ENCODE results near the gene KCNIP1.

The KCNIP1 gene

GRCh38 chr5:170468633-170469285, 35.1 kb upstream of the KCNIP1 start:
- Histone ChIP-seq H3K9ac (ENCODE audit: low read length) (no peak overlapping the region), H3K4ac (ENCODE audit: low read depth, low read length) (no peak overlapping the region), H4K5ac (ENCODE audit: low read length) (no peak overlapping the region), H3K23ac (ENCODE audit: low read length) (no peak overlapping the region), H4K8ac (ENCODE audit: low read depth, low read length) (no peak overlapping the region), H3K79me2 (ENCODE audit: control insufficient read depth, insufficient read depth, low read length) (no peaks in the 10 kb centered on the region), H3K56ac (ENCODE audit: low read length) (no peak overlapping the region), H3K4me3 (ENCODE audit: low read length) (no peak overlapping the region), H2BK120ac (ENCODE audit: low read depth, low read length) (no peak overlapping the region), H3K18ac (ENCODE audit: low read length) (no peak overlapping the region), H3K27ac (ENCODE audit: low read depth, low read length) (no peak overlapping the region), H2AK5ac (ENCODE audit: low read length) (no peak overlapping the region), H3K36me3 (ENCODE audit: control insufficient read depth, insufficient read depth, low read length) (no peaks in the 10 kb centered on the region), H3K79me1 (ENCODE audit: low read length) (no peaks in the 10 kb centered on the region), H2BK5ac (ENCODE audit: low read length) (no peak overlapping the region), H2BK15ac (replicated peaks; ENCODE audit: low read depth) (no peak overlapping the region), H3K27me3 (ENCODE audit: insufficient read depth, low read length, poor library complexity) (no peaks in the 10 kb centered on the region), H3K4me2 (ENCODE audit: low read length) (no peak overlapping the region), H3K4me1 (ENCODE audit: control insufficient read depth, low read depth, low read length) (no peaks in the 10 kb centered on the region)
- no CpG with 5 or more reads among the region's 7 CpGs for WGBS (ENCODE audit: extremely low coverage, insufficient coverage, low lambda C conversion rate)
- DNase-seq, result no peak

DNA sequence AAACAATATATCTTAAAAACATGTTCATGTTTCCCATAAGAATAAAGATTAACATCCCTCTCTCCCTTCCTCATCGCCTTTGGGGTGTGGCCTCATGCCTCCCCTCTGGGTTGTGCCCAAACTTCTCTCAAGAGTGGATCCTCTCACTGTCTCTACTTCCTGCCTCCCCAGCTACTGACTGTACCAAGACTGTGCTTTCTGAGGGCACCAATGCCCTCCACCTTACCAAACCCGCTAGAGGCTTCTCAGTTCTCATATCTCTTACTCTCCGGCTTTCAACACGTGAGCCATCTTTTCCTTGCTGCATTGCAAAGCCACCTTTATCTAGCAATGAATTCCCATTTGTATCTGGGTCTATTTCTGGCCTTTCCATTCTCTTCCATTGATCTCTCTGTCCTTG, 34.4 kb upstream of the KCNIP1 start:
- H2AK5ac ChIP-seq (ENCODE audit: low read length), result no peak overlapping the region
- H3K4me1 ChIP-seq (ENCODE audit: control insufficient read depth, low read depth, low read length), result no peaks in the 10 kb centered on the region
- H3K4ac ChIP-seq (ENCODE audit: low read depth, low read length), result no peak overlapping the region
- H3K79me1 ChIP-seq (ENCODE audit: low read length), result no peaks in the 10 kb centered on the region
- no CpG with 5 or more reads among the region's 4 CpGs for WGBS (ENCODE audit: extremely low coverage, insufficient coverage, low lambda C conversion rate)
- H2BK5ac ChIP-seq (ENCODE audit: low read length), result no peak overlapping the region
- H3K18ac ChIP-seq (ENCODE audit: low read length), result no peak overlapping the region
- H2BK120ac ChIP-seq (ENCODE audit: low read depth, low read length), result no peak overlapping the region
- no peak overlapping the region for H3K9ac ChIP-seq (ENCODE audit: low read length)
- no peak overlapping the region for H3K4me3 ChIP-seq (ENCODE audit: low read length)
- no peak overlapping the region for H3K23ac ChIP-seq (ENCODE audit: low read length)
- no peaks in the 10 kb centered on the region for H3K27me3 ChIP-seq (ENCODE audit: insufficient read depth, low read length, poor library complexity)
- H3K4me2 ChIP-seq (ENCODE audit: low read length), result no peak overlapping the region
- no peak for DNase-seq
- no peak overlapping the region for H3K27ac ChIP-seq (ENCODE audit: low read depth, low read length)
- no peak overlapping the region for H3K56ac ChIP-seq (ENCODE audit: low read length)
- H4K5ac ChIP-seq (ENCODE audit: low read length), result no peak overlapping the region
- no peak overlapping the region for H2BK15ac ChIP-seq (replicated peaks; ENCODE audit: low read depth)
- no peak overlapping the region for H4K8ac ChIP-seq (ENCODE audit: low read depth, low read length)
- no peaks in the 10 kb centered on the region for H3K79me2 ChIP-seq (ENCODE audit: control insufficient read depth, insufficient read depth, low read length)
- H3K36me3 ChIP-seq (ENCODE audit: control insufficient read depth, insufficient read depth, low read length), result no peaks in the 10 kb centered on the region

DNA sequence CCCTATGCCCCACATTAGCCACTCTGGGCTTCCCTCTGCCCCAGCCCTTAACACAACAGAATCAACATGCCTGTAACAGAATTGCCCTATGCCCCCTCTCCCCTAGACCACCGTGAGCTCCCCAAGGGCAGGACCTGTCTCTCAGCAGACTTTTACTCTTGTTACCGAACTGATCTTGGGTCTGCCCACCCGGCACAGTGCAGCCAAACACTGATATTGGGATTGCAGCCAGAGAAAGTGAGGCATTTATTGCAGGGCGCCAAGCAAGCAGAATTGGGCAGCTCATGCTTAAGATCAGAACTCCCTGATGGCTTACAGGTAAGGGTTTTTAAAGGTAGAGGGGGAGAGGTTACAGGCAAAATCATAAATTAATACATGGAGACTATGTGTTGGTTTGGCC, 33.5 kb upstream of the KCNIP1 start:
- H3K79me1 ChIP-seq (ENCODE audit: low read length), result no peaks in the 10 kb centered on the region
- no peak for DNase-seq
- no peak overlapping the region for H2BK15ac ChIP-seq (replicated peaks; ENCODE audit: low read depth)
- H3K9ac ChIP-seq (ENCODE audit: low read length), result no peak overlapping the region
- no peak overlapping the region for H2AK5ac ChIP-seq (ENCODE audit: low read length)
- no peak overlapping the region for H4K8ac ChIP-seq (ENCODE audit: low read depth, low read length)
- no peak overlapping the region for H3K23ac ChIP-seq (ENCODE audit: low read length)
- H3K4me3 ChIP-seq (ENCODE audit: low read length), result no peak overlapping the region
- no peaks in the 10 kb centered on the region for H3K4me1 ChIP-seq (ENCODE audit: control insufficient read depth, low read depth, low read length)
- no peak overlapping the region for H3K4me2 ChIP-seq (ENCODE audit: low read length)
- H3K27ac ChIP-seq (ENCODE audit: low read depth, low read length), result no peak overlapping the region
- no peak overlapping the region for H4K5ac ChIP-seq (ENCODE audit: low read length)
- H3K79me2 ChIP-seq (ENCODE audit: control insufficient read depth, insufficient read depth, low read length), result no peaks in the 10 kb centered on the region
- no peak overlapping the region for H3K56ac ChIP-seq (ENCODE audit: low read length)
- H3K27me3 ChIP-seq (ENCODE audit: insufficient read depth, low read length, poor library complexity), result no peaks in the 10 kb centered on the region
- no CpG with 5 or more reads among the region's 4 CpGs for WGBS (ENCODE audit: extremely low coverage, insufficient coverage, low lambda C conversion rate)
- H3K18ac ChIP-seq (ENCODE audit: low read length), result no peak overlapping the region
- H2BK5ac ChIP-seq (ENCODE audit: low read length), result no peak overlapping the region
- H3K4ac ChIP-seq (ENCODE audit: low read depth, low read length), result no peak overlapping the region
- H3K36me3 ChIP-seq (ENCODE audit: control insufficient read depth, insufficient read depth, low read length), result no peaks in the 10 kb centered on the region
- H2BK120ac ChIP-seq (ENCODE audit: low read depth, low read length), result no peak overlapping the region

DNA sequence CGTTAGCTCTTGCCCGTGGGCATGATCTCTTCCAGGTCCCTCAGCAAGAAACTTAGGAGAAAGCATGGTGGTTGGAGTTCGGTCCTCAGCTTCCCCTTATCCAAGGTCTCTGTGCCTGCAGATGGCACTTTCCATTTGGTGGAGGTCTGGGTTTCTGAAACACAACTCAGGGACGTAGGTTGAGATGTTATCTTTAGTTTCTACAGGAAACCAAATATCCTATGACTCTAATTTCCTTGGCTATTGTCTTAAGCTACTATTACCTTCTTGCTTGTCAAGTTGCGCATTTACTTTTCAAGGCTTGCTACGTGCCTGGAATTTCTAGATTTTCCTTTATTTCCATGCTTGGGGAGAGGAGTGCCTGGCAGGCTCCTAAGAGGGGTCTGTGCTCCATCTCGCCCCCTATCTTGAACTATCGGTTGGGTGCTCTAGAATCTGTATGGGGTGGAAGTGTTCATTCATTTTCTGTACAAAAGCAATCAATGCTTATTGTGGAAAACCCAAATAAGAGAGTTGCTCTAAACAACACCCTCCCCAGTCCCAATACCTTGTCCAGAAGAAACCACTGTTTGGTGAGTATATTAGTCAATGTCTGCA, 32.9 kb upstream of the KCNIP1 start:
- Histone ChIP-seq H3K56ac (ENCODE audit: low read length) (no peak overlapping the region), H3K18ac (ENCODE audit: low read length) (no peak overlapping the region), H3K4me2 (ENCODE audit: low read length) (no peak overlapping the region), H4K5ac (ENCODE audit: low read length) (no peak overlapping the region), H2BK15ac (replicated peaks; ENCODE audit: low read depth) (no peak overlapping the region), H3K23ac (ENCODE audit: low read length) (no peak overlapping the region), H3K79me2 (ENCODE audit: control insufficient read depth, insufficient read depth, low read length) (no peaks in the 10 kb centered on the region), H2BK120ac (ENCODE audit: low read depth, low read length) (no peak overlapping the region), H2BK5ac (ENCODE audit: low read length) (no peak overlapping the region), H3K4me1 (ENCODE audit: control insufficient read depth, low read depth, low read length) (no peaks in the 10 kb centered on the region), H3K27me3 (ENCODE audit: insufficient read depth, low read length, poor library complexity) (no peaks in the 10 kb centered on the region), H3K27ac (ENCODE audit: low read depth, low read length) (no peak overlapping the region), H3K4me3 (ENCODE audit: low read length) (no peak overlapping the region), H4K8ac (ENCODE audit: low read depth, low read length) (no peak overlapping the region), H3K9ac (ENCODE audit: low read length) (no peak overlapping the region), H3K79me1 (ENCODE audit: low read length) (no peaks in the 10 kb centered on the region), H3K36me3 (ENCODE audit: control insufficient read depth, insufficient read depth, low read length) (no peaks in the 10 kb centered on the region), H3K4ac (ENCODE audit: low read depth, low read length) (no peak overlapping the region), H2AK5ac (ENCODE audit: low read length) (no peak overlapping the region)
- no CpG with 5 or more reads among the region's 8 CpGs for whole genome bisulfite sequencing (ENCODE audit: extremely low coverage, insufficient coverage, low lambda C conversion rate)
- DNase-seq, result no peak

GRCh38 chr5:170471551-170472178, 32.2 kb upstream of the KCNIP1 start:
- Histone ChIP-seq H4K8ac (ENCODE audit: low read depth, low read length) (no peak overlapping the region), H3K79me1 (ENCODE audit: low read length) (no peaks in the 10 kb centered on the region), H2BK15ac (replicated peaks; ENCODE audit: low read depth) (no peak overlapping the region), H3K56ac (ENCODE audit: low read length) (no peak overlapping the region), H2AK5ac (ENCODE audit: low read length) (no peak overlapping the region), H3K27ac (ENCODE audit: low read depth, low read length) (no peak overlapping the region), H3K4me1 (ENCODE audit: control insufficient read depth, low read depth, low read length) (no peaks in the 10 kb centered on the region), H3K18ac (ENCODE audit: low read length) (no peak overlapping the region), H4K5ac (ENCODE audit: low read length) (no peak overlapping the region), H3K4me3 (ENCODE audit: low read length) (no peak overlapping the region), H3K23ac (ENCODE audit: low read length) (no peak overlapping the region), H3K27me3 (ENCODE audit: insufficient read depth, low read length, poor library complexity) (no peaks in the 10 kb centered on the region), H3K36me3 (ENCODE audit: control insufficient read depth, insufficient read depth, low read length) (no peaks in the 10 kb centered on the region), H3K9ac (ENCODE audit: low read length) (no peak overlapping the region), H3K79me2 (ENCODE audit: control insufficient read depth, insufficient read depth, low read length) (no peaks in the 10 kb centered on the region), H2BK5ac (ENCODE audit: low read length) (no peak overlapping the region), H3K4ac (ENCODE audit: low read depth, low read length) (no peak overlapping the region), H2BK120ac (ENCODE audit: low read depth, low read length) (no peak overlapping the region), H3K4me2 (ENCODE audit: low read length) (no peak overlapping the region)
- DNase-seq, result no peak
- no CpG with 5 or more reads among the region's 8 CpGs for WGBS (ENCODE audit: extremely low coverage, insufficient coverage, low lambda C conversion rate)
